Measurements from ENCODE around the gene ALKBH1.
"Not testable (repeated sequence)": the region's sequence is repeated elsewhere in the genome, so short reads cannot be mapped to it uniquely, and the experiment has no call there.

The ALKBH1 gene

GRCh38 chr14:77707724-77708408 is at the start of gene ALKBH1, which contains the start of gene SLIRP:
Gene ALKBH1 (minus strand): TSS chr14:77708023. CDS start chr14:77708004, 19 bp downstream.
Gene SLIRP (plus strand): TSS chr14:77708103. CDS start chr14:77708112, 9 bp downstream.
- H3K9ac ChIP-seq (ENCODE audit: low read depth in 1 of 2, low read length in 2 of 2) = peak within 1 kb of the TSS; percentile 78 to 86
- H3K4me3 ChIP-seq (ENCODE audit: low read depth in 1 of 2, low read length in 2 of 2) = peak within 1 kb of the TSS; percentile 93 to 100
- H3K9me3 ChIP-seq (ENCODE audit: control insufficient read depth in 1 of 2, low read length in 2 of 2) = no peaks in the 10 kb centered on the region
- H3K27me3 ChIP-seq (ENCODE audit: control insufficient read depth in 1 of 2, insufficient read depth in 2 of 2, low read length in 2 of 2) = no peaks in the 10 kb centered on the region
- peaks cover 24 to 29% of the 10 kb centered on the region in 2 donors for H3K4me1 ChIP-seq (ENCODE audit: control insufficient read depth in 1 of 2, insufficient read depth in 2 of 2, low read length in 2 of 2)
- no peak within 1 kb of the TSS for H3K27ac ChIP-seq (ENCODE audit: low read depth, low read length)
- peaks cover 15 to 37% of the 10 kb centered on the region in 2 donors for H3K36me3 ChIP-seq (ENCODE audit: control insufficient read depth in 1 of 2, insufficient read depth in 2 of 2, low read length in 2 of 2)

GRCh38 chr14:77752799-77753516 is 45.1 kb upstream of the ALKBH1 start:
- Histone ChIP-seq H3K9me3 (ENCODE audit: control insufficient read depth in 1 of 2, low read length in 2 of 2) (no peaks in the 10 kb centered on the region), H3K27me3 (ENCODE audit: control insufficient read depth in 1 of 2, insufficient read depth in 2 of 2, low read length in 2 of 2) (no peaks in the 10 kb centered on the region), H3K4me1 (ENCODE audit: control insufficient read depth in 1 of 2, insufficient read depth in 2 of 2, low read length in 2 of 2) (peaks cover 0 to 4% of the 10 kb centered on the region in 2 donors), H3K36me3 (ENCODE audit: control insufficient read depth in 1 of 2, insufficient read depth in 2 of 2, low read length in 2 of 2) (peaks cover 15 to 56% of the 10 kb centered on the region in 2 donors), H3K9ac (ENCODE audit: low read depth in 1 of 2, low read length in 2 of 2) (no peak overlapping the region), H3K27ac (ENCODE audit: low read depth, low read length) (no peak overlapping the region), H3K4me3 (ENCODE audit: low read depth in 1 of 2, low read length in 2 of 2) (no peak overlapping the region)

- Histone ChIP-seq H3K9ac (ENCODE audit: low read depth in 1 of 2, low read length in 2 of 2) (no peak overlapping the region), H3K27ac (ENCODE audit: low read depth, low read length) (no peak overlapping the region), H3K27me3 (ENCODE audit: control insufficient read depth in 1 of 2, insufficient read depth in 2 of 2, low read length in 2 of 2) (no peaks in the 10 kb centered on the region), H3K36me3 (ENCODE audit: control insufficient read depth in 1 of 2, insufficient read depth in 2 of 2, low read length in 2 of 2) (peaks cover 15 to 56% of the 10 kb centered on the region in 2 donors), H3K4me3 (ENCODE audit: low read depth in 1 of 2, low read length in 2 of 2) (no peak overlapping the region), H3K4me1 (ENCODE audit: control insufficient read depth in 1 of 2, insufficient read depth in 2 of 2, low read length in 2 of 2) (peaks cover 0 to 4% of the 10 kb centered on the region in 2 donors), H3K9me3 (ENCODE audit: control insufficient read depth in 1 of 2, low read length in 2 of 2) (no peaks in the 10 kb centered on the region)
Observed at GRCh38 chr14:77752266-77752665, 44.4 kb upstream of the ALKBH1 start.

DNA sequence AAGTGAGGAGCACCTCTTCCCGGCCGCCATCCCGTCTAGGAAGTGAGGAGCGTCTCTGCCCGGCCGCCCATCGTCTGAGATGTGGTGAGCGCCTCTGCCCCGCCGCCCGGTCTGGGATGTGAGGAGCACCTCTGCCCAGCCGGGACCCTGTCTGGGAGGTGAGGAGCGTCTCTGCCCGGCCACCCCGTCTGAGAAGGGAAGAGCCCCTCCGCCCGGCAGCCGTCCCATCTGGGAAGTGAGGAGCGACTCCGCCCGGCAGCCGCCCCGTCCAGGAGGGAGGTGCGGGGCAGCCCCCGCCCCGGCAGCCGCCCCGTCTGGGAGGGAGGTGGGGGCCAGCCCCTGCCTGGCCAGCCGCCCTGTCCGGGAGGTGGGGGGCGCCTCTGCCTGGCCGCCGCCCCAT is 39.6 kb upstream of the ALKBH1 start:
- H3K9me3 ChIP-seq (ENCODE audit: control insufficient read depth in 1 of 2, low read length in 2 of 2); H3K9ac ChIP-seq (ENCODE audit: low read depth in 1 of 2, low read length in 2 of 2); H3K4me1 ChIP-seq (ENCODE audit: control insufficient read depth in 1 of 2, insufficient read depth in 2 of 2, low read length in 2 of 2); H3K27ac ChIP-seq (ENCODE audit: low read depth, low read length); H3K4me3 ChIP-seq (ENCODE audit: low read depth in 1 of 2, low read length in 2 of 2); H3K27me3 ChIP-seq (ENCODE audit: control insufficient read depth in 1 of 2, insufficient read depth in 2 of 2, low read length in 2 of 2): not testable (repeated sequence)
- peaks cover 11 to 54% of the 10 kb centered on the region in 2 donors for H3K36me3 ChIP-seq (ENCODE audit: control insufficient read depth in 1 of 2, insufficient read depth in 2 of 2, low read length in 2 of 2)

GRCh38 chr14:77746064-77746702 is 38.4 kb upstream of the ALKBH1 start:
- no peak overlapping the region for H3K9ac ChIP-seq (ENCODE audit: low read depth in 1 of 2, low read length in 2 of 2)
- no peaks in the 10 kb centered on the region for H3K27me3 ChIP-seq (ENCODE audit: control insufficient read depth in 1 of 2, insufficient read depth in 2 of 2, low read length in 2 of 2)
- H3K4me3 ChIP-seq (ENCODE audit: low read depth in 1 of 2, low read length in 2 of 2) = no peak overlapping the region
- no peak overlapping the region for H3K27ac ChIP-seq (ENCODE audit: low read depth, low read length)
- no peaks in the 10 kb centered on the region for H3K9me3 ChIP-seq (ENCODE audit: control insufficient read depth in 1 of 2, low read length in 2 of 2)
- no peaks in the 10 kb centered on the region for H3K4me1 ChIP-seq (ENCODE audit: control insufficient read depth in 1 of 2, insufficient read depth in 2 of 2, low read length in 2 of 2)
- H3K36me3 ChIP-seq (ENCODE audit: control insufficient read depth in 1 of 2, insufficient read depth in 2 of 2, low read length in 2 of 2) = peaks cover 8 to 52% of the 10 kb centered on the region in 2 donors

DNA sequence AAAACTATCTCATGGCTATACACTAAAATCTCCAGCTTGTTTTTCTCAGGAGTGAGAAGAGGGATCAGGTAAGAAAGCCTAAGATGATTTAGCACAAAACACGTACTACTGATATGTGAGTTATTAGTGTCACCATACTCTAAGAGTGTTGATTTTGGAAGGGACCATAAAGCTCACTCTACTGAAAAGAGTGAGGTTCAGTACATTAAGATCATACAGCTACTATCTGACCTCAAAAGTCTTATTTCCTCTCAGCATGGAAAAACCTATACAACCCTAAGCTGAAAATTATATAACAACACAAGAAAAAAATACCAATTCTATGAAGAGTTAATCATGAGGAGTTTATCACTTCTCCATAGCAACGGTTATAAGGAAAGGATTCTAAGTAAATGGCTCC is 33.6 kb upstream of the ALKBH1 start:
- Histone ChIP-seq H3K27me3 (ENCODE audit: control insufficient read depth in 1 of 2, insufficient read depth in 2 of 2, low read length in 2 of 2) (no peaks in the 10 kb centered on the region), H3K36me3 (ENCODE audit: control insufficient read depth in 1 of 2, insufficient read depth in 2 of 2, low read length in 2 of 2) (peaks cover 13 to 51% of the 10 kb centered on the region in 2 donors), H3K27ac (ENCODE audit: low read depth, low read length) (no peak overlapping the region), H3K4me3 (ENCODE audit: low read depth in 1 of 2, low read length in 2 of 2) (no peak overlapping the region), H3K9ac (ENCODE audit: low read depth in 1 of 2, low read length in 2 of 2) (no peak overlapping the region), H3K9me3 (ENCODE audit: control insufficient read depth in 1 of 2, low read length in 2 of 2) (no peaks in the 10 kb centered on the region), H3K4me1 (ENCODE audit: control insufficient read depth in 1 of 2, insufficient read depth in 2 of 2, low read length in 2 of 2) (peaks cover 3 to 4% of the 10 kb centered on the region in 2 donors)

DNA sequence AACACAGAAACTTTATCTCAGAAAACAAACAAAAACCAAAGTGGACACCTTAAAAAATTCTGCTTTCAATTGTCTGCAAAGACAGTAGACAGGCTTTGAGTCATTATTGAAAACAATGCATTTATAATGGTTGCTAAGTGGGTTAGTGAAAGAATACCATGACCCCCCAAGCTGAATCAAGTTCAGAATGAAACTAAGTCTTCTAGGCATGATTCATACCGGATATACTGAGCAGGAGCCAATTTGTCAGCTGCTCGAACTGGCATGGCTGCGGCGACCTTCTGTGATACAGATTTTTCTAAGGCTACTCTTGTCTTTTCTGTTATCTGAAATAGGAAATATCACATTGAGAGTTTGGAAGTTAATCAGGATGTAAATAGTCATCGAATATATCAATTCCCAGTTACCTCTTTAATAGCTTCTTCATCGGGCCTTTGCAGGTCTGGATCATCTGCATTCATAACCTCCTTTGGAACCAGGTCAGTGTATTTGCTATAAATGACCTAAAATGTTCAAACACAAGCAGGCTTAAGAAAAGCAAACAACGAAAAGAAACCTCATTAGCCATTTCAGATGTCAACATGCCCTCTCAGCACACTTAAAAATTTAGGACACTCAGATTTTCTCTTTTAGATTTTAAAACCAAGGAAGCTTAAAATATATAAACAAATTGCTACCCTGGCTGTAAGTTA is 30.9 kb upstream of the ALKBH1 start:
- Histone ChIP-seq H3K4me3 (ENCODE audit: low read depth in 1 of 2, low read length in 2 of 2) (no peak overlapping the region), H3K27me3 (ENCODE audit: control insufficient read depth in 1 of 2, insufficient read depth in 2 of 2, low read length in 2 of 2) (no peaks in the 10 kb centered on the region), H3K9me3 (ENCODE audit: control insufficient read depth in 1 of 2, low read length in 2 of 2) (no peaks in the 10 kb centered on the region), H3K9ac (ENCODE audit: low read depth in 1 of 2, low read length in 2 of 2) (no peak overlapping the region), H3K36me3 (ENCODE audit: control insufficient read depth in 1 of 2, insufficient read depth in 2 of 2, low read length in 2 of 2) (peaks cover 25 to 54% of the 10 kb centered on the region in 2 donors), H3K27ac (ENCODE audit: low read depth, low read length) (no peak overlapping the region), H3K4me1 (ENCODE audit: control insufficient read depth in 1 of 2, insufficient read depth in 2 of 2, low read length in 2 of 2) (peaks cover 3 to 4% of the 10 kb centered on the region in 2 donors)

DNA sequence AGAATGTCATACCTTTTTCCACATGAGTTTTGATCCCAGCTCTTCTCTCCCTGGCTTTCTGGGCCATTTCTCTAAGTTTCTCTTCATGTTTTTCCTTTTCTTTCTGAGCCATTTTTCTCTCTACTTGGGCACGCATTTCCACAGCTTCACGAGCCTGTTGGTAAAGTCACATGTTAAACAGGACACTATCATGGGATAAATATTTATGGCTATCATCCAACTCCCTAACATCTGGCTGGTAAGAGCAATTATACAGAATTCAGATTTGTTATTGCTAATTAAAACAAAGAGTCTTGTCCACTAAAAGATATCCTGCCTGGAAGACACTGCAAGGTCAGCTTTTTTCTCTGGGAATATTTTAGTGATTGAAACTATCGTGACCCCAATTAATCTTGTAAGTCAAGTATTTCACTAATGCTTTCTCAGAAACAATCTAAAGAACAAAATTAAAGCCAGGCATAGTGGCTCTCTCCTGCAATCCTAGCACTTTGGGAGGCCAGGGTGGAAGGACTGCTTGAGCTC is 23.2 kb upstream of the ALKBH1 start:
- H3K27me3 ChIP-seq (ENCODE audit: control insufficient read depth in 1 of 2, insufficient read depth in 2 of 2, low read length in 2 of 2) = no peaks in the 10 kb centered on the region
- H3K9me3 ChIP-seq (ENCODE audit: control insufficient read depth in 1 of 2, low read length in 2 of 2) = no peaks in the 10 kb centered on the region
- H3K36me3 ChIP-seq (ENCODE audit: control insufficient read depth in 1 of 2, insufficient read depth in 2 of 2, low read length in 2 of 2) = peaks cover 32 to 84% of the 10 kb centered on the region in 2 donors

DNA sequence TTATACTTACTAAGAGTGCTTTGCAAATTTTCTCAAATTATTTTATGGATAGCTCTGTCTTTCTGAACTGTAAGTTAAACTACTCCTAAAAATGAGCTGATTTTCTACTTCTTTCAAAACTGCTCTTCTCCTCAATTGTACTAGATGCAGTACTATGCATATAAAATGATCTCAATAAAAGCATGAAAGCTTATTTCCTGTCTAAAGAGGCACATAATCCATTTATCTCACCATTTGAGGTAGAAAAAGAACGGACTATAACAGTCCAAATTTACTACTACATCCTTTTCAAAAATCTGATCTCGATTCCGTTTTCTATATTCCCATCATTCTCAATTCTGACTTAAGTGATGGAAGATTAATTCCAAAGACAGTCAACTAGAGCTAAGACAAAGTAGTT is 14.5 kb upstream of the ALKBH1 start:
- H3K27ac ChIP-seq (ENCODE audit: low read depth, low read length) = no peak overlapping the region
- no peaks in the 10 kb centered on the region for H3K27me3 ChIP-seq (ENCODE audit: control insufficient read depth in 1 of 2, insufficient read depth in 2 of 2, low read length in 2 of 2)
- no peak overlapping the region for H3K9ac ChIP-seq (ENCODE audit: low read depth in 1 of 2, low read length in 2 of 2)
- no peak overlapping the region for H3K4me3 ChIP-seq (ENCODE audit: low read depth in 1 of 2, low read length in 2 of 2)
- peaks cover 20 to 82% of the 10 kb centered on the region in 2 donors for H3K36me3 ChIP-seq (ENCODE audit: control insufficient read depth in 1 of 2, insufficient read depth in 2 of 2, low read length in 2 of 2)
- H3K4me1 ChIP-seq (ENCODE audit: control insufficient read depth in 1 of 2, insufficient read depth in 2 of 2, low read length in 2 of 2) = peaks cover 0 to 6% of the 10 kb centered on the region in 2 donors
- H3K9me3 ChIP-seq (ENCODE audit: control insufficient read depth in 1 of 2, low read length in 2 of 2) = no peaks in the 10 kb centered on the region

More for the DNA sequence above, 23.2 kb upstream of the ALKBH1 start:
- H3K27ac ChIP-seq (ENCODE audit: low read depth, low read length) = no peak overlapping the region
- H3K9ac ChIP-seq (ENCODE audit: low read depth in 1 of 2, low read length in 2 of 2) = no peak overlapping the region
- no peaks in the 10 kb centered on the region for H3K4me1 ChIP-seq (ENCODE audit: control insufficient read depth in 1 of 2, insufficient read depth in 2 of 2, low read length in 2 of 2)
- no peak overlapping the region for H3K4me3 ChIP-seq (ENCODE audit: low read depth in 1 of 2, low read length in 2 of 2)
